Keratinocyte (primary cell): ENCODE data around the gene STK4. TPM values are rescaled to one million over a fixed set of nuclear protein-coding genes. Genes with fewer than 3 reads are reported as not detected.
A peak's percentile ranks its signal among the peaks of the same experiment; 100 is the strongest.

ENCODE experiments used
- DNase-seq: peaks from one replicate; pipeline ENCODE4 v3.0.0-alpha.2; 2011; ENCODE audit warnings: low read depth, missing footprints, low spot score
- FAIRE-seq: peaks from 2 replicates; lab custom pipeline; 2011; peaks lifted over from hg19 to GRCh38; lab: Jason Lieb, UNC
- H2AFZ ChIP-seq: 2 replicates; pipeline ENCODE4 v1.6.0; 2012; ENCODE audit warnings: low read length, control low read depth, inconsistent platforms; ENCODE audit not compliant: control insufficient read depth
- H3K27ac ChIP-seq: 2 replicates; pipeline ENCODE4 v1.5.1; 2011; ENCODE audit warnings: low read length; ENCODE audit not compliant: control insufficient read depth, insufficient read depth
- H3K27me3 ChIP-seq: 3 replicates; pipeline ENCODE4 v1.6.0; 2011; ENCODE audit warnings: low read length; ENCODE audit not compliant: control insufficient read depth, insufficient read depth; ENCODE audit errors: extremely low read depth
- H3K36me3 ChIP-seq, 2 experiments: 2 replicates in 1 of 2; 3 replicates in 1 of 2; pipeline ENCODE4 v1.5.1; 2011; ENCODE audit warnings: low read length in 2 of 2, mild to moderate bottlenecking in 1 of 2; ENCODE audit not compliant: control insufficient read depth in 2 of 2, insufficient read depth in 2 of 2; ENCODE audit errors: extremely low read depth in 1 of 2
- H3K4me1 ChIP-seq: 3 replicates; pipeline ENCODE4 v1.5.1; 2011; ENCODE audit warnings: low read length; ENCODE audit not compliant: control insufficient read depth, insufficient read depth; ENCODE audit errors: extremely low read depth
- H3K4me2 ChIP-seq: 3 replicates; pipeline ENCODE4 v1.6.0; 2011; ENCODE audit warnings: low read depth, low read length; ENCODE audit not compliant: control insufficient read depth, insufficient read depth; ENCODE audit errors: extremely low read depth
- H3K4me3 ChIP-seq, 3 experiments: fragments of 200-600 bp in 1 of 3; sonication (generic) in 1 of 3; 2 replicates in 2 of 3; 3 replicates in 1 of 3; pipeline ENCODE4 v1.5.1; 2011 to 2016; ENCODE audit warnings: low read length in 3 of 3, mild to moderate bottlenecking in 3 of 3, control low read depth in 2 of 3, inconsistent platforms in 1 of 3, low read depth in 1 of 3, mixed read lengths in 1 of 3, mixed run types in 1 of 3, moderate library complexity in 1 of 3; ENCODE audit not compliant: control insufficient read depth in 2 of 3, insufficient read depth in 2 of 3; ENCODE audit errors: extremely low read depth in 1 of 3
- H3K79me2 ChIP-seq: 2 replicates; pipeline ENCODE4 v1.6.0; 2012; ENCODE audit warnings: low read length; ENCODE audit not compliant: control insufficient read depth, insufficient read depth
- H3K9ac ChIP-seq: 3 replicates; pipeline ENCODE4 v1.6.0; 2011; ENCODE audit warnings: low read length; ENCODE audit not compliant: control insufficient read depth, insufficient read depth; ENCODE audit errors: extremely low read depth
- H3K9me1 ChIP-seq: 3 replicates; pipeline ENCODE4 v1.6.0; 2011; ENCODE audit warnings: low read length; ENCODE audit not compliant: control insufficient read depth, insufficient read depth; ENCODE audit errors: extremely low read depth
- H3K9me3 ChIP-seq: 2 replicates; pipeline ENCODE4 v1.5.1; 2012; ENCODE audit warnings: low read depth, low read length; ENCODE audit not compliant: control insufficient read depth
- H4K20me1 ChIP-seq: 3 replicates; pipeline ENCODE4 v1.6.0; 2011; ENCODE audit warnings: low read length; ENCODE audit not compliant: control insufficient read depth, insufficient read depth; ENCODE audit errors: extremely low read depth
- EZH2 ChIP-seq: IDR thresholded peaks from one replicate; pipeline ENCODE4 v1.6.1; 2012; ENCODE audit warnings: inconsistent platforms, mild to moderate bottlenecking, low read length, moderate library complexity
- dilution Hi-C: fragments of 300-500 bp; cut with MboI; formaldehyde crosslinking; loops from one replicate; pipeline ENCODE4 v1.7.0; 2020; ENCODE audit warnings: low sequenced_read_pairs; ENCODE audit not compliant: extremely low pct_ligation_motif_present
- polyA plus RNA-seq, 5 experiments: library from polyadenylated mRNA; depleted of rRNA in 3 of 5; stranded (reverse) in 3 of 5; stranded (forward) in 1 of 5; unstranded in 1 of 5; fragments of >200 nt; gene quantifications; 1 replicate in 1 of 5; 2 replicates in 3 of 5; 3 replicates in 1 of 5; pipeline versions ENCODE4 v1.2.1 to v1.2.3, GENCODE V29; 2011 to 2012; ENCODE audit warnings: missing spikeins in 2 of 5, low read depth in 1 of 5, low replicate concordance in 1 of 5
- small RNA-seq, 3 experiments: library from RNA; depleted of rRNA; stranded (forward); fragments of <200 nt; gene quantifications; one replicate each; pipeline ENCODE3, GENCODE V24; 2012; ENCODE audit warnings: low read depth in 3 of 3, low replicate concordance in 1 of 3; ENCODE audit not compliant: insufficient read length in 3 of 3
- TF ChIP-seq, protein P1 (sequence below), 3 experiments: IDR thresholded peaks in 1 of 3; conservative IDR thresholded peaks in 1 of 3; optimal IDR thresholded peaks in 1 of 3; 2 replicates in 2 of 3; 3 replicates in 1 of 3; pipeline versions ENCODE3 to v1.5.1; 2011; ENCODE audit warnings: low read length in 3 of 3, mild to moderate bottlenecking in 3 of 3, moderate library complexity in 2 of 3, control low read depth in 1 of 3, inconsistent platforms in 1 of 3; ENCODE audit not compliant: insufficient read depth in 2 of 3; ENCODE audit errors: extremely low read depth in 1 of 3

STK4 gene
- polyA plus RNA-seq, 1 donor (not counting 4 experiments of a cell fraction or from before 2014, with no cell fraction given) = 30.5 TPM

DNA sequence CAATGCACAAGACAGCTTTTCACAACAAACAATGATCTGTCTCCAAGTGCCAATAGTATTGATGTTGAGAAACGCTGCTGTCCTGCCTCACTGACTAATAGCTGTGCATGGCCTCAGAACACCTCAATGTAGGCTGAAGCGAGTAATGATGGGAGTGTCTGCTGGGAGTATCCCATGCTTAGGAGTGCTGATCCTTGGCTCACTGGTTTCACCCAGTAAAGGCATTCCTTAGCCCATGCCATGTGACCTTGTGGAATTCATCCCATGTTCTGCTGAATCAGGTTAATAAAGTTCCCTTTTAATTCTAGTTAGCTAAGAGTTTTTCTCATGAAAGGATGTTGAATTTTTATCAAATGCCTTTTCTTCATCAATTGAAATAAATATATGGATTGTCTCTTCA, 161.8 kb downstream of the STK4 start:
- no peaks in the 10 kb centered on the region for H3K9me3 ChIP-seq
- H3K27ac ChIP-seq = no peak overlapping the region
- dilution Hi-C loops = no loop called here
- TF ChIP-seq, protein P1, sequence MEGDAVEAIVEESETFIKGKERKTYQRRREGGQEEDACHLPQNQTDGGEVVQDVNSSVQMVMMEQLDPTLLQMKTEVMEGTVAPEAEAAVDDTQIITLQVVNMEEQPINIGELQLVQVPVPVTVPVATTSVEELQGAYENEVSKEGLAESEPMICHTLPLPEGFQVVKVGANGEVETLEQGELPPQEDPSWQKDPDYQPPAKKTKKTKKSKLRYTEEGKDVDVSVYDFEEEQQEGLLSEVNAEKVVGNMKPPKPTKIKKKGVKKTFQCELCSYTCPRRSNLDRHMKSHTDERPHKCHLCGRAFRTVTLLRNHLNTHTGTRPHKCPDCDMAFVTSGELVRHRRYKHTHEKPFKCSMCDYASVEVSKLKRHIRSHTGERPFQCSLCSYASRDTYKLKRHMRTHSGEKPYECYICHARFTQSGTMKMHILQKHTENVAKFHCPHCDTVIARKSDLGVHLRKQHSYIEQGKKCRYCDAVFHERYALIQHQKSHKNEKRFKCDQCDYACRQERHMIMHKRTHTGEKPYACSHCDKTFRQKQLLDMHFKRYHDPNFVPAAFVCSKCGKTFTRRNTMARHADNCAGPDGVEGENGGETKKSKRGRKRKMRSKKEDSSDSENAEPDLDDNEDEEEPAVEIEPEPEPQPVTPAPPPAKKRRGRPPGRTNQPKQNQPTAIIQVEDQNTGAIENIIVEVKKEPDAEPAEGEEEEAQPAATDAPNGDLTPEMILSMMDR (optimal IDR thresholded peaks at IDR 0.05 in 1 of 3, IDR thresholded peaks at IDR 0.05 in 1 of 3, conservative IDR thresholded peaks at IDR 0.05 in 1 of 3; ENCODE audit: extremely low read depth in 1 of 3, insufficient read depth in 2 of 3, low read length in 3 of 3) = no peak
- no peak for TF ChIP-seq EZH2
- H3K9ac ChIP-seq = no peak overlapping the region
- DNase-seq (no peak), FAIRE-seq (peak; percentile 52)
- H3K4me1 ChIP-seq = no peaks in the 10 kb centered on the region
- H4K20me1 ChIP-seq = no peaks in the 10 kb centered on the region
- H2AFZ ChIP-seq = no peak overlapping the region
- no peaks in the 10 kb centered on the region for H3K79me2 ChIP-seq
- peaks cover 6% of the 10 kb centered on the region for H3K27me3 ChIP-seq
- no peaks in the 10 kb centered on the region for H3K9me1 ChIP-seq
- H3K36me3 ChIP-seq = no peaks in the 10 kb centered on the region
- H3K4me3 ChIP-seq = no peak overlapping the region
- H3K4me2 ChIP-seq = no peak overlapping the region

Small RNAs within 50 kb of the gene (small RNA-seq; reads per million reads assigned to genes)
- 0 reads per million in 3 experiments for gene RF00019

Other genes starting within 250 kb of the STK4 start
- 0.03 TPM in 1 of 3 replicates, not detected in the others for gene KCNK15, start 220.6 kb upstream of the STK4 start, polyA plus RNA-seq
- gene RIMS4, start 156.0 kb upstream of the STK4 start, polyA plus RNA-seq = 0.01 TPM in 1 of 3 replicates, not detected in the others
- gene YWHAB, start 80.8 kb upstream of the STK4 start, polyA plus RNA-seq = 135 to 269 TPM (median 214 TPM) in 3 replicates
- 27.2 to 31.4 TPM (median 29.8 TPM) in 3 replicates for gene PABPC1L, start 56.5 kb upstream of the STK4 start, polyA plus RNA-seq
- 31.5 to 47.7 TPM (median 32.9 TPM) in 3 replicates for gene TOMM34, start 6.1 kb upstream of the STK4 start, polyA plus RNA-seq
- gene KCNS1, start 134.6 kb downstream of the STK4 start, polyA plus RNA-seq = 1.1 to 2.5 TPM (median 1.5 TPM) in 3 replicates
- 2.4 to 11.7 TPM (median 5.1 TPM) in 3 replicates for gene WFDC5, start 148.7 kb downstream of the STK4 start, polyA plus RNA-seq
- 0.32 to 2.9 TPM (median 1.8 TPM) in 3 replicates for gene WFDC12, start 158.0 kb downstream of the STK4 start, polyA plus RNA-seq
- gene PI3, start 208.4 kb downstream of the STK4 start, polyA plus RNA-seq = 46.4 to 226 TPM (median 71.1 TPM) in 3 replicates
- not detected in 3 replicates for gene SEMG1, start 240.5 kb downstream of the STK4 start, polyA plus RNA-seq